ENCODE data around the gene EAF1.

EAF1 gene

DNA sequence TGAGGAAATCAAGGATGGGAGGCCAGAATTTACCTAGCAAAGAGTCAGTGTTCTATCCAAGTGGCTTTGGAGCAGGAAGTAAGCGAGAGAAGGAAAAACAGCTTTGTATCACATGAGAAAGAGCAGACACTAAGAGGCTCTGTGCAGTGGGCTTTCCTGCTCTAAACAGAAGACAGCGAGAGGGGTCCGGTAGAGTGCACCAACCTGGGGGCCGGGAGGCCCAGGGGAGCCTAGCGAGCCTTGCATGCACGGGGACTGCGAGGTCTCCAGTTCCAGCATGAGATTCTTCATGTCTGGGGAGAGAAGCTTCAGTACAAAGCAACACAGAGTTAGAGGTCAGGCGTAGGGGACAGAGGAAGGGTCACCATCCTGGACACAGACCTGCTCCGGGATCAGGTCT, 60.6 kb downstream of the EAF1 start:
- DNase-seq = no peak

DNA sequence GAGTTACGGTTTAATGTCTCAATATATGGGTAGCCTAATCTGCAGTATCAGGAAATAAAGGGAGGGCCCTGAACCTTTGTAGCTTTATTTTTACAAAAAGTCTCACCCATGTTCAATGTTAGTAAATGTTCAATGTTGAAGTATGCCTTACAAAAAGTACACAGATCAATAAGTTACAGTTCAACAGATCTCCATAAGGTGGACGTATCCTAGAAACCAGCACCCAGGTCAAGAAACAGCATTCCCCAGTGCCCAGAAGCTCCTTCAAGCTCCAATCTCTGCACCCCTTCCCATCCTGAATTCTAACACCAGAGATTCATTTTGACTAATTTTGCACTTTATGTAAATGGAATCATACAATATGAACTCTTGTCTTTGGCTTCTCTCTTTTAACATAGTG, 62.8 kb downstream of the EAF1 start:
- DNase-seq = no peak

DNA sequence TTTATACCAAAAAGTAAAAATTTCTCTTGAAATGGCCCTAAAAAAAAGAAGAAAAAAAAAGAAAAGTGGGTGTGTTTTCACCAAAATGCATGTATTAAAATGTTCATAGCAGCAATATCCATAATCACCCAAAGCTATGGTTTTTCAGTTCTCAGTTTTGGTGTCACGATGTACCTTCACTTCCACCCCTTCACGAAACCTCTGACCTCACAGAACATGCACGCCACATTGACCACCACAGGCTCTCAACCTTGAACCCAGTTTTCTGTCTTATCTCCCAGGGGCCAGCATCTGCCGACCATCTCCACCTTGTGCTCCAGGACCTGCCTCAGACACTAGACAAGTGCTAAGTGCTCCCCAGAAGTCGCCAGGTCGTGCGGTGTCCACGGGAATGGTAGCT, 63.7 kb downstream of the EAF1 start:
- no peak for DNase-seq

All from CD4-positive, alpha-beta T cell treated with Interleukin-6 for 4 hours (primary cell).